Suprapubic skin (tissue), 3 donors: ENCODE measurements around the gene CACNA1H.

Experiments used
- CTCF ChIP-seq, 2 donors: fragments of 200-600 bp in 1 of 2; fragments of 450-650 bp in 1 of 2; sonication (generic) in 1 of 2; IDR thresholded peaks; one replicate each; pipeline ENCODE4 v1.5.1; 2016 to 2019; ENCODE audit warnings: antibody characterized with exemption in 2 of 2, mild to moderate bottlenecking in 1 of 2, moderate library complexity in 1 of 2
- EP300 ChIP-seq: sonication (generic); formaldehyde crosslinking; IDR thresholded peaks from one replicate; pipeline ENCODE4 v1.6.1; 2017; ENCODE audit warnings: antibody characterized with exemption
- POLR2A ChIP-seq, 2 donors: fragments of 450-650 bp; IDR thresholded peaks; one replicate each; pipeline ENCODE4 v1.6.1; 2017; ENCODE audit warnings: antibody characterized with exemption in 2 of 2, mild to moderate bottlenecking in 2 of 2, moderate library complexity in 2 of 2

DNA sequence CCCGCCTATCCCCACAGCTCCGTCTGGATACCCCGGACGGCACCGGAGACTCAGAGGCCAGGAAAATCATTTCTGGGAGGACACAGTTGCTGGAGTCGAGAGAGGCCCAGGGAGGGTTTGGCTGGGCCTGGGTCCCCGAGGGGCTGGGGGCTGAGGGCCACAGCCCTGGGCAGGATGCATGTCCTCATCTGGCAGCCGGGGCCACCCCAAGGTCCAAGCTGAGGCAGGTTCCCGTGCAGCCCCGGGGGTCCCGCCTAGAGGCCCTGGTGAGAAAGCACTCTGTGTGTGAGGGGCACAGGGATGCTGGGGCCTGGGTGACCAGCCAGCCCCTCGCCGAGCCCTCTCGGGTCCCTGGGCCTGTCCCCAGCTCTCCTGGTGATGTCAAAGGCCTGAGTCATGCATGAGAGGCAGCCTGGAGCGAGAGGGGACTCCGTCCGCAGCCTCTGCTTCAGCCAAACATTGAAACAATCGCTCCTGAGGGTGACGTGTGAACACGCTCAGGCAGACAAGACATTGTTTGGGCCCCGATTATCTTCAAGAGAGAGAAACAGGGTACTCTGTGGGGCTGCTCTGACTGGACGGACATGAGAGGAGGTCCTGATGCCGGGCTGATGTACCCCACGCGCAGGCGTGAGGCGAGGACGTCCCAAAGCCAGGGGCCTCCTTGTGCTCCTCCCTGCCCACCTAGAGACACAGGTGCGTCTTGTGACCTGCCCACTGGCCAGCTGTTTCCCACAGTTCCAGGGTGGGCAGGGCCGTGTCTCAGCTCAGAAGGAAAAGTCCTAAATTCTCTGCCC lies 31.1 kb upstream of the CACNA1H start:
- TF ChIP-seq EP300: no peak
- TF ChIP-seq CTCF (IDR thresholded peaks at IDR 0.05): no peak
- TF ChIP-seq POLR2A (IDR thresholded peaks at IDR 0.05): no peak
